GM12875 (cell line): ENCODE measurements around the gene GAS7.

Source experiments
- H3K4me3 ChIP-seq: one replicate; pipeline ENCODE4 v1.5.1; 2011; ENCODE audit warnings: low read depth, low read length, control low read depth
- TF ChIP-seq, protein P1 (sequence below): IDR thresholded peaks from 2 replicates; pipeline ENCODE4 v1.5.1; 2011; ENCODE audit warnings: low read depth, mild to moderate bottlenecking, control low read depth, inconsistent platforms, low read length, moderate library complexity, borderline replicate concordance; ENCODE audit not compliant: insufficient read depth

The GAS7 gene

DNA sequence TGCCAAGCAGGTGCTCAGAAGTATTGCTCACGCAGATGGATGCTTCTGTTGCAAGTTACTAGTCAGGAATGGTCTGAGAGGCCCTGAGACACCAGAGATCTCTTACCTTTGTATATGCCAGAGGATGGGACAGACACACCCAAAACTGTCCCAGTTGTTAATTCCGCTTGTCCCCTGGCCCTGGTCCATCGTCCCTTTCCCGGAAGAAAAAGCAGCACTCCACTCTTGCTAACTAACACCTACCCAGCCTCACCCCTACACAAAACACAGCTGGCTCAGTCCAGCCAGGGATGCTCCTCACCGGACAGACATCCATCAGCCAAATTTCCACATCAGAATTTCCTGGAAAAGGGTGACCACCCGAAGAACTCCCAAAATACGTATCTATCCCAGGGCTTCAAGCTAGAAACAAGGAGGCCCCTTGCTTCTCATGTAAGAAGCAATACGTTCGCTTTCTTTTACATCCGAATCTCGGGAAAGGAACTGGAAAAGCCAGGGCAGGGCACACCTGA lies 2.0 kb downstream of the GAS7 start:
- no peak overlapping the region for H3K4me3 ChIP-seq
- TF ChIP-seq, protein P1, sequence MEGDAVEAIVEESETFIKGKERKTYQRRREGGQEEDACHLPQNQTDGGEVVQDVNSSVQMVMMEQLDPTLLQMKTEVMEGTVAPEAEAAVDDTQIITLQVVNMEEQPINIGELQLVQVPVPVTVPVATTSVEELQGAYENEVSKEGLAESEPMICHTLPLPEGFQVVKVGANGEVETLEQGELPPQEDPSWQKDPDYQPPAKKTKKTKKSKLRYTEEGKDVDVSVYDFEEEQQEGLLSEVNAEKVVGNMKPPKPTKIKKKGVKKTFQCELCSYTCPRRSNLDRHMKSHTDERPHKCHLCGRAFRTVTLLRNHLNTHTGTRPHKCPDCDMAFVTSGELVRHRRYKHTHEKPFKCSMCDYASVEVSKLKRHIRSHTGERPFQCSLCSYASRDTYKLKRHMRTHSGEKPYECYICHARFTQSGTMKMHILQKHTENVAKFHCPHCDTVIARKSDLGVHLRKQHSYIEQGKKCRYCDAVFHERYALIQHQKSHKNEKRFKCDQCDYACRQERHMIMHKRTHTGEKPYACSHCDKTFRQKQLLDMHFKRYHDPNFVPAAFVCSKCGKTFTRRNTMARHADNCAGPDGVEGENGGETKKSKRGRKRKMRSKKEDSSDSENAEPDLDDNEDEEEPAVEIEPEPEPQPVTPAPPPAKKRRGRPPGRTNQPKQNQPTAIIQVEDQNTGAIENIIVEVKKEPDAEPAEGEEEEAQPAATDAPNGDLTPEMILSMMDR = no peak

DNA sequence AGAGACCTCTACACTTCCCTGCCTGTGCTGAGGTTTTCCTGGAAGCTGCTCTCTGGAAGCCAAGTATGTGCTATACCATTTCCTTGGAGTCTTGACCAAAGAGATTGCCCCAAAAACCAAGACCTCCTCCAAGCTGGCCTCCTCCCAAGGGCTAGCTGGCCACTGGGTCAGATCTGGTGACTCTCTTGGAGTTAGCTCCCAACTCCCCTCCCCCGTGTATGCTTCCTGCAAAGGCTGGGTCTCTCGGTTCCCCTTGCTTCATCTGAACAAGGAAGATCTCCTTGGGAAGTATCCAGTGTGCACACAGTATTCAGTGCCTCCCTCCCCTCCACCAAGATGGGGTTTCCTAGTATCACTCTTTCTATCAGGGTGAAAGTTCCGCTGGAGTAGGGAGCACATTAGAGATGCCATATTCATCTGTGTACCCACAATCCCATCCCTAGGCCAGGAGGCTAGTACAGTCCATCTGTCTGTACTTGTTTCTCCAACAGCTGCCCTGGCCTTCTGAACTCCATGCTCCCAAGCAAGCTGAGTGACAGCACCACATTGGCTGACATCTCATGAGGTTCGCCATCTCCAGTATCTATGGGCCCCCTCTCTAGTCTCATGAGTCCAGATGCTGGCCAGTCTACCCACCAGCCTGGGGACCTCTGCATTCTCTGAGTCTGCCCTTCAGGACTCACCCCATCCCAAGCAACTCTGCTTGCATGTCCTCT lies 3.2 kb downstream of the GAS7 start:
- TF ChIP-seq, protein P1 = no peak
- H3K4me3 ChIP-seq = no peak overlapping the region

GRCh38 chr17:10193632-10194031 lies 4.8 kb downstream of the GAS7 start:
- TF ChIP-seq, protein P1 = no peak
- H3K4me3 ChIP-seq = no peak overlapping the region

- TF ChIP-seq, protein P1 = no peak
- no peak overlapping the region for H3K4me3 ChIP-seq
Observed at GRCh38 chr17:10192972-10193371, 5.4 kb downstream of the GAS7 start.

DNA sequence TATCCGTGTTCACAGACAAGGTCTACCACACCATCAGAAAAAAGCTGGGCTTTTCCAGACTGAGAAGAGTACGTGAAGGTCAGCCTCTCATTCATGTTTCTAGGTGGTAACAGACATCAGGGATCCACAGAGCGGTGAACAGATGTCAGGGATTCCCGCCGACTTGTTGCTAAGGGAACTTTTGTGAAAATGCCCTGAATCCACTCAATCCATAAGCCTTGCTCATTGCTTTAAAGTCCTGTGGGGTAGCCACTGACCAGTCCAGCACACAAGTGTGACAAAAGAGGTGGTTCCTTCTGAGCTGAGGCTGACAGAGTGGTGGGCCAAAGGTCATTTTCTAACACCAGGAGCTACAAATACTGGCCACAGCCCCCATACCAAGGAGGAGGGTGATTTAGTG lies 5.9 kb downstream of the GAS7 start:
- H3K4me3 ChIP-seq = no peak overlapping the region
- TF ChIP-seq, protein P1 = no peak

GRCh38 chr17:10187456-10187855 lies 10.9 kb downstream of the GAS7 start:
- TF ChIP-seq, protein P1 = no peak
- H3K4me3 ChIP-seq = no peak overlapping the region

GRCh38 chr17:10186771-10187410 lies 11.5 kb downstream of the GAS7 start:
- TF ChIP-seq, protein P1 = no peak
- H3K4me3 ChIP-seq = no peak overlapping the region
